Measurements from ENCODE around the gene CALML6. TPM values are rescaled to one million over a fixed set of nuclear protein-coding genes. Genes with fewer than 3 reads are reported as not detected.

Gene CALML6
- total RNA-seq, 1 experiment from 2014 or later: 0.28 TPM

DNA sequence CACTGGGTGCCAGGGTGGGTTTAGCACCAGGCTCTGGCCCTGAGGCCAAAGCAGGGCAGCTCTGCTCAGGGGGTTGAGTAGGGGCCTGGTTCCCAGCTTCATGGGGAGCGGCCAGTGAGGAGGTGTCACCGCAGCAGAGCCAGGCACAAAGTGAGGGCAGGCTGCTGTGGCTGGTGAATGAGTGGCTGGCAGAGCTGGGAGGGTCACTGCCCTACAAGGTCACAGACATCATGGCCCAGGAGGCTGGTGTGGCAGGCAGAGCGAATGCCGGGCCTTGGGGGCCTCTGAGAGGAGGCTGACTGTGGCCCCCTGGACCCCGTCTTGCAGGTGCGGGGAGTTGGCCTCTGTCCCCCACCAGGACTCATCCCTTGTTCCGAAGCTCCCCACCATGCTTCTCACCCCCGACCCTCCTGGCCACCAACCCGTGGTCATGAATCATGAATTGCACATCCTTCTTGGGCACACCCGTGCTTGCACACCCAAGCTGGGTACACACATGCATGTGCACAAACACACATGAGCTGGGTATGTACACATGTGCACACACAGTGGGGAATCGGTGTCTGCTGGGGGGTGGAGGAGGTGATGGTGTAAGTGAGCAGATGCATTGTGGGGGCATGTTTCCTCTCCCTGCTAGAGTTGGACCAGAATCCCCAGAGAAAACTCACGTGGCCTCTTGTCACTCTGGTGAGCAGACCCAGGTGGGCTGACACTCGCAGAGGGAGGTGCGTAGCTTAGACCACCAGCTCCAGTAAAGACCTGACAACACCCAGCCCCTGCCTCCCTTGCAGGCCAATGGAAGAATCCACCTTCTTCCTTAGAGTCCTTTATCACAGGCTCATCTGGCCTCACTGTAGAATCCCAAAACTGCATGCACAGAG, 19.4 kb upstream of the CALML6 start:
- intact Hi-C loops (cut with micrococcal nuclease; ENCODE audit: unreplicated experiment): no loop called here
- Histone ChIP-seq H3K27me3 (replicated peaks; ENCODE audit: insufficient read depth, low read depth, low read length, poor library complexity) (no peaks in the 10 kb centered on the region), H3K4me1 (ENCODE audit: insufficient read depth, low read length, poor library complexity, severe bottlenecking) (peaks cover 22% of the 10 kb centered on the region), H3K9me3 (ENCODE audit: low read depth, low read length, poor library complexity, severe bottlenecking) (no peaks in the 10 kb centered on the region), H3K36me3 (ENCODE audit: insufficient read depth, low read length, poor library complexity, severe bottlenecking) (no peaks in the 10 kb centered on the region), H3K27ac (ENCODE audit: low read depth, low read length, poor library complexity, severe bottlenecking) (no peak overlapping the region), H3K4me3 (ENCODE audit: low read depth, low read length, poor library complexity, severe bottlenecking) (no peak overlapping the region)
- ChIA-PET POLR2A (ENCODE audit: low non-redundant PET) (interaction anchor here (0.5 kb wide), 1 partner anchor 78 kb away, joined by 5 read pairs; no protein-coding TSS in a partner anchor), CTCF (interaction anchor here (0.7 kb wide), 1 partner anchor 118 kb away, joined by 3 read pairs; no protein-coding TSS in a partner anchor)
- BruUV-seq (replicated peaks): no TSS peak
- no peak for DNase-seq (ENCODE audit: low spot score)
- TF ChIP-seq, protein P1, sequence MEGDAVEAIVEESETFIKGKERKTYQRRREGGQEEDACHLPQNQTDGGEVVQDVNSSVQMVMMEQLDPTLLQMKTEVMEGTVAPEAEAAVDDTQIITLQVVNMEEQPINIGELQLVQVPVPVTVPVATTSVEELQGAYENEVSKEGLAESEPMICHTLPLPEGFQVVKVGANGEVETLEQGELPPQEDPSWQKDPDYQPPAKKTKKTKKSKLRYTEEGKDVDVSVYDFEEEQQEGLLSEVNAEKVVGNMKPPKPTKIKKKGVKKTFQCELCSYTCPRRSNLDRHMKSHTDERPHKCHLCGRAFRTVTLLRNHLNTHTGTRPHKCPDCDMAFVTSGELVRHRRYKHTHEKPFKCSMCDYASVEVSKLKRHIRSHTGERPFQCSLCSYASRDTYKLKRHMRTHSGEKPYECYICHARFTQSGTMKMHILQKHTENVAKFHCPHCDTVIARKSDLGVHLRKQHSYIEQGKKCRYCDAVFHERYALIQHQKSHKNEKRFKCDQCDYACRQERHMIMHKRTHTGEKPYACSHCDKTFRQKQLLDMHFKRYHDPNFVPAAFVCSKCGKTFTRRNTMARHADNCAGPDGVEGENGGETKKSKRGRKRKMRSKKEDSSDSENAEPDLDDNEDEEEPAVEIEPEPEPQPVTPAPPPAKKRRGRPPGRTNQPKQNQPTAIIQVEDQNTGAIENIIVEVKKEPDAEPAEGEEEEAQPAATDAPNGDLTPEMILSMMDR (conservative IDR thresholded peaks at IDR 0.05; ENCODE audit: low read depth, low read length): no peak
- no peak for TF ChIP-seq EZH2 (IDR thresholded peaks at IDR 0.05; ENCODE audit: borderline replicate concordance, low read depth, low read length, poor library complexity, severe bottlenecking)

- ChIA-PET POLR2A (ENCODE audit: low non-redundant PET) (no interaction called here), CTCF (interaction anchor here (0.8 kb wide), 1 partner anchor 132 kb away, joined by 6 read pairs; no protein-coding TSS in a partner anchor)
- TF ChIP-seq EZH2 (IDR thresholded peaks at IDR 0.05; ENCODE audit: borderline replicate concordance, low read depth, low read length, poor library complexity, severe bottlenecking): no peak
- TF ChIP-seq, protein P1 (conservative IDR thresholded peaks at IDR 0.05; ENCODE audit: low read depth, low read length): no peak
- no peak for DNase-seq (ENCODE audit: low spot score)
- Histone ChIP-seq H3K36me3 (ENCODE audit: insufficient read depth, low read length, poor library complexity, severe bottlenecking) (no peaks in the 10 kb centered on the region), H3K27ac (ENCODE audit: low read depth, low read length, poor library complexity, severe bottlenecking) (no peak overlapping the region), H3K27me3 (replicated peaks; ENCODE audit: insufficient read depth, low read depth, low read length, poor library complexity) (no peaks in the 10 kb centered on the region), H3K4me3 (ENCODE audit: low read depth, low read length, poor library complexity, severe bottlenecking) (no peak overlapping the region), H3K4me1 (ENCODE audit: insufficient read depth, low read length, poor library complexity, severe bottlenecking) (peaks cover 13% of the 10 kb centered on the region), H3K9me3 (ENCODE audit: low read depth, low read length, poor library complexity, severe bottlenecking) (no peaks in the 10 kb centered on the region)
- no TSS peak for BruUV-seq (replicated peaks)
- intact Hi-C loops (cut with micrococcal nuclease; ENCODE audit: unreplicated experiment): no loop called here
These were observed 16.7 kb upstream of the CALML6 start for GRCh38 chr1:1898246-1898933.

- POLR2A ChIA-PET (ENCODE audit: low non-redundant PET): no interaction called here
- Histone ChIP-seq H3K27me3 (replicated peaks; ENCODE audit: insufficient read depth, low read depth, low read length, poor library complexity) (no peaks in the 10 kb centered on the region), H3K4me3 (ENCODE audit: low read depth, low read length, poor library complexity, severe bottlenecking) (no peak overlapping the region), H3K27ac (ENCODE audit: low read depth, low read length, poor library complexity, severe bottlenecking) (no peak overlapping the region), H3K36me3 (ENCODE audit: insufficient read depth, low read length, poor library complexity, severe bottlenecking) (no peaks in the 10 kb centered on the region), H3K9me3 (ENCODE audit: low read depth, low read length, poor library complexity, severe bottlenecking) (no peaks in the 10 kb centered on the region), H3K4me1 (ENCODE audit: insufficient read depth, low read length, poor library complexity, severe bottlenecking) (peaks cover 12% of the 10 kb centered on the region)
- TF ChIP-seq EZH2 (IDR thresholded peaks at IDR 0.05; ENCODE audit: borderline replicate concordance, low read depth, low read length, poor library complexity, severe bottlenecking): no peak
- TF ChIP-seq, protein P1 (conservative IDR thresholded peaks at IDR 0.05; ENCODE audit: low read depth, low read length): no peak; the same call in 1 of the 2 replicates
- intact Hi-C loops (cut with micrococcal nuclease; ENCODE audit: unreplicated experiment): no loop called here
- no peak for DNase-seq (ENCODE audit: low spot score)
- BruUV-seq (replicated peaks): no TSS peak
- CTCF ChIA-PET: no interaction called here
These were observed 15.6 kb upstream of the CALML6 start for GRCh38 chr1:1899266-1899966.
